Measurements from ENCODE around the gene RIPK4.
"Not testable (repeated sequence)": the region's sequence is repeated elsewhere in the genome, so short reads cannot be mapped to it uniquely, and the experiment has no call there.

RIPK4 gene

DNA sequence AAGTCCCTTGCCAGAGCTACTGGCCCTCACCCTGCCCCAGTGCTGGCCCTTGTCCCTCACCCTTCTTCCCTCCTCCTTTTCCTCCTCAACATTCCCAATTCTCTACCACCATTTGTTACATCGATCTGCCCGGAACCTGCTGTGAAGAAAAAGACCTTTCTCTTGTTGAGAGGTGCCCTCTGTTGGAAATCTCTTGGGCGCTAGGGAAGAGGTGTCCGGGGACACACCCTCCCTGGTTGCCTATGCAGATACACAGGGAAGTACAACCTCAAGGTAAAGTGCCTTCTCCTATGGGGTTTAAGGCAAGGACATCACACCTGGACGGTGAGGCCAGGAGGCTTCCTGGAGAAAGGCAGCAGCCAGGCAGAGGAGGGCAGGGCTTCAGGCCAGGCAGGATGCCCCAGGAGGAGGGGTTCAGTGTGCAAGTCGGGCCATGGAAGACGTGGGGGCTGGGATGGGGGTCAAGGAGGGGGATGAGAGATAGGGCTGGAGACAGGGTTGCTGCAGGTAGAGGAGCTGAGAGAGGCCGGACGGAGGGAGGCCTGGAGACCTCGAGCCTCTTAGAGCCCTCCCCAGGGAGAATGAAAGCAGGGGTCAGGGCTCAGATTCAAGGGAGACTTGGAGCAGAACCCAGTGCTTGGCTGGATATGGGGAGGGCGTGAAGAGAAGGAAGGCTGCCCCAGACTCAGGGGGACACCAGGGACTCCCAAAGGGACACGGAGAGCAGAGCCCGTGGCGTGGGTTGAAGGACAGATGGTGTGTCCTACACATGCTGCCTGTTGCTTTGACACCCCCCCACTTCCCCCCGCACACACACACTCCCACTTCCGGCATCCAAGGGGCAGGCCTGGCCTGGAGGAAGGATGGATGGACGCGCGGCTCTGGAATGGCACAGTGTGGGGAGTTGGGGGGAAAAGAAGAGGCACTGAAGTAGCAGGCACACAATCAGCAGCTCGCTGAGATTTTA, 44.5 kb downstream of the RIPK4 start:
- Mint-ChIP-seq H3K9me3 (no peaks in the 10 kb centered on the region), H3K4me1 (ENCODE audit: low read depth) (no peaks in the 10 kb centered on the region), H3K27me3 (ENCODE audit: low read depth) (peaks cover 18% of the 10 kb centered on the region), H3K27ac (no peak overlapping the region), H3K4me3 (no peak overlapping the region), H3K36me3 (ENCODE audit: low read depth) (no peaks in the 10 kb centered on the region)
- DNase-seq (ENCODE audit: low spot score) = no peak

DNA sequence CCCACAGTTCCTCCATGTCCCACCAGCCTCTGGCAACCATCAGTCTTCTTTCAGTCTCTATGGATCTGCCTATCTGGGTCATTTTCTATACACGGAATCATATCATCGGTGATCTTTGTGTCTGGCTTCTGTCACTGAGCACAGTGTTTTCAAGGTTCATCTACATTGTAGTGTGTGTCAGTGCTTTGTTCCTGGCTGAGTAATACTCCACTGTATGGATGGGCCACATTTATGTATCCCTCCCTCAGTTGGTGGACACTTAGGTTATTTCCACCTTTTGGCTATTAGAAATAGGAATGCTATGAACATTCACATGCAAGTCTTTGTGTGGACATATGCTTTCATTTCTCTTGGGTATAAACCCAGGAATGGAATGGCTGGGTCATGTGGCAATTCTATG, 46.6 kb downstream of the RIPK4 start:
- DNase-seq (ENCODE audit: low spot score) = no peak
- Mint-ChIP-seq H3K4me1 (ENCODE audit: low read depth) (no peaks in the 10 kb centered on the region), H3K4me3 (no peak overlapping the region), H3K27ac (no peak overlapping the region), H3K36me3 (ENCODE audit: low read depth) (no peaks in the 10 kb centered on the region), H3K27me3 (ENCODE audit: low read depth) (peaks cover 4% of the 10 kb centered on the region), H3K9me3 (no peaks in the 10 kb centered on the region)

DNA sequence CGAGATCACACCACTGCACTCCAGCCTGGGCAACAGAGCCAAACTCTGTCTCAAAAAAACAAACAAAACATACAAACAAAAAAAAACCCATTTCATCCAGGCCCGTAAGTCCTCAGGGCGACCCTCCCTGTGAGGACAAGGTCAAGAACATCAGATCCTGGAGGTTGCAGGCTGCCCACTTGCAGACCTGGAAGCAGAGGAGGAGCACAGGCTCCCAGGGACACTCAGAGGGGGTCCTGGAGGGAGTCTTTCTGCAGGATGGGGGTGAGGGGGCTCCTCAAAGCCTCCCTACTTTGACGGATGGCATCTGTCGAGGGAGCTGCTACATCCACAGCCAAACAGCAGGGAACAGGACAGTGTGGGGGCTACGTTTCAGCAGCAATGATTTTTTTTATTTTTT, 47.2 kb downstream of the RIPK4 start:
- no peak overlapping the region for H3K27ac Mint-ChIP-seq

DNA sequence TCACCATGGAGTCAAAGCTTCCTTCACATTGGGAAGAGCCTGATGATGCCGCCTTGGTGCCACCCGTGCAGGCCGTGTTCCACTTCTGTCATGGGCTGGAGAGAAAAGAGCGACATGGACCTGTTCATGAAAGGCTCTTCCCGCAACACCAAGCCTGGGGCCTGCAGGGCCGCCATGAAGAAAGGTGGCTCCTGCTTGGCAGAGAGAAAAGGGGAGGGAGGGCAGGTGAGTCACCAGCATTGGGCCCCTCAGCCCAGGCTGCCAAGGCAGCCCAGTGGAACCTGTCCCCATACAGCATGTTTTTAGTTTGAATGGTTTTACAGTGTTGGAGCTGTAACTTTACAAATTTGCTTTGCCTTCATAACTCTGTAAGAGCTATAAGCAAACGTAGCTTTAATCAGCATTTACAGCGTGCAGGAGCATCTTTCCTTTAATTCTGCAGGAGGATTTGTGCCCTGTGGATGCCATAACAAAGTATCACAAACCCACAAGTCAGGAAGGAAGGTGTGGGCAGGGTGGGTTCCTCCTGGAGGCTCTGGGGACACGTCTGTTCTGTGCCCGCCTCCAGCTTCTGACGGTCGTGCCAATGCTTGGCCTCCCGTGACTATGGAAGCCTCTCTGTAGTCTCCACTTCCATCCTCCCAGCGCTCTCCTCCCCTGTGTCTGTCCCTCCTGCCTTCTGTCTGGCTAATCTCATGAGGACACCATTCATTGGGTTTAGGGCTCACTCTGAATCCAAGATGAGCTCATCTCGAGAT, 49.1 kb downstream of the RIPK4 start:
- no peak for DNase-seq (ENCODE audit: low spot score)
- Mint-ChIP-seq H3K27ac (no peak overlapping the region), H3K36me3 (ENCODE audit: low read depth) (no peaks in the 10 kb centered on the region), H3K4me3 (no peak overlapping the region), H3K27me3 (ENCODE audit: low read depth) (peaks cover 17% of the 10 kb centered on the region), H3K4me1 (ENCODE audit: low read depth) (no peaks in the 10 kb centered on the region), H3K9me3 (no peaks in the 10 kb centered on the region)

More for the DNA sequence above, 47.2 kb downstream of the RIPK4 start:
- H3K9me3 Mint-ChIP-seq = no peaks in the 10 kb centered on the region
- H3K36me3 Mint-ChIP-seq (ENCODE audit: low read depth) = no peaks in the 10 kb centered on the region
- no peak for DNase-seq (ENCODE audit: low spot score)
- peaks cover 6% of the 10 kb centered on the region for H3K27me3 Mint-ChIP-seq (ENCODE audit: low read depth)
- no peaks in the 10 kb centered on the region for H3K4me1 Mint-ChIP-seq (ENCODE audit: low read depth)
- H3K4me3 Mint-ChIP-seq = no peak overlapping the region

DNA sequence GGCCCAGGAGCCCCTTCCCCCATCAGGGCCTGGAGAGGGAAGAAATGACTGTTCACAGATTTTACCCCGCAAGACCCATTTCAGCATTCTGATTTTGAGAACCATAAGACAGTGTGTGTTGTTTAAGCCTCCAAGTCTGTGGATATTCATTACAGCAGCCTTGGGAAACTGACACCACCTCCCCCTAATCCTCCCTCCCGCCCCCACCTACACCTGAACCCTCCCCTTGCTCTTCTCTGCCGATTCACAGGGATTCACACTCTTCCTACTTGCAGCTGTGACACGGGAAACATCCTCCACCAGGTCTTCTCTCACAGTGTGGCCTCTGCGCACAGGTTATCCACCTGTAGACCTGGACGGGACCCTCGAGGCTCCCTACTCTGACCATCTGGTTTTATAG, 50.1 kb downstream of the RIPK4 start:
- no peak overlapping the region for H3K4me3 Mint-ChIP-seq
- H3K27ac Mint-ChIP-seq = no peak overlapping the region
- no peaks in the 10 kb centered on the region for H3K4me1 Mint-ChIP-seq (ENCODE audit: low read depth)
- no peaks in the 10 kb centered on the region for H3K9me3 Mint-ChIP-seq
- peaks cover 24% of the 10 kb centered on the region for H3K27me3 Mint-ChIP-seq (ENCODE audit: low read depth)
- no peaks in the 10 kb centered on the region for H3K36me3 Mint-ChIP-seq (ENCODE audit: low read depth)
- no peak for DNase-seq (ENCODE audit: low spot score)

DNA sequence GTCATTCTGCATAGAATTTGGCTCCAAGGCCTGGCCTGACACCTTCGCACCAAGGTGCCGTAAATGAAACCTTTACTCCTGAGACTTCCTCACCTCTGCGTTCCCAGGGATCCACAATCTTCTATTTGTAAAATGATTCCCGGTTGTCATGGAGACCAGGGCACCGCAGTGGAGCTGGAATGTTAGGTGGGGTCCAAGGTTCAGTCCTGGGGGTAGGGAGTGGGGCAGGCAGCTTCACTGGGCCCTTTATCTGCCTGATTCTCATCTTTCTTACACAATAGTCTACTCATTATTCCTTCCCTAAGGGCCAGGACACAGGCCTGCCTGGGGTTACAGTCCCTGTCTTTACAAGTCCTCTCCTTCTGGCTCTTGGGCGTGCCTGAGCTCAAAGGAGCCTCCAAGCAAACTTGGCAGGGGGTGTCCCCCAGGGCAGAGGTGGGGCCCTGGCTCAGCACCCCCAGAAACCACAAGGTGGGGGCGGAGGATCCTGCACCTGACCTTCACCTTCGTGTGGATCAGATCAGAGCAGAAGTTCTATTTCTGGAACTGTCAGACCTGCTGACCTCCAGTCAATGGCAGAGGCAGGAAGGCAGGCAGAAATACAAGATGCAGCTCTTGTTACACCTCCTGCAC, 51.1 kb downstream of the RIPK4 start:
- no peak for DNase-seq (ENCODE audit: low spot score)
- Mint-ChIP-seq H3K9me3 (no peaks in the 10 kb centered on the region), H3K4me1 (ENCODE audit: low read depth) (no peaks in the 10 kb centered on the region), H3K36me3 (ENCODE audit: low read depth) (no peaks in the 10 kb centered on the region), H3K27ac (no peak overlapping the region), H3K27me3 (ENCODE audit: low read depth) (peaks cover 31% of the 10 kb centered on the region), H3K4me3 (no peak overlapping the region)

DNA sequence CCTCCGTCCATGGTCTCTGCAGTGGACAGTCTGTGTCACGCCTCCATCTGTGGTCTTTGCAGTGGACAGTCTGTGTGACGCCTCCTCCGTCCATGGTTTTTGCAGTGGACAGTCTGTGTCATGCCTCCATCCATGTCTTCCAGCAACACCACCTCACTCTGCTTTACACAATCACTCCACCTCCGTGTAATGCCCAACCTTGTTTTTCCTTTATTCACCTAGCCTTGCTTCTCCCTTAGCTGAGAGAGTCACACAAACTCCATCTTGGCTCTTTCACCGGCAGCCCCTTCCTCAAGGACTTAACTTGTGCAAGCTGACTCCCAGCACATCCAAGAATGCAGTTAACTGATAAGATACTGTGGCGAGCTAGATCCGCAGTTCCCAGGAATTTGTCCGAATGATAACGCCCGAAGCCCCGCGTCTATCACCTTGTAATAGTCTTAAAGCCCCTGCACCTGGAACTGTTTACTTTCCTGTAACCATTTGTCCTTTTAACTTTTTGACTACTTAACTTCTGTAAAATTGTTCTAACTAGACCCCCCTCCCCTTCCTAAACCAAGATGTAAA, 52.5 kb downstream of the RIPK4 start:
- not testable (repeated sequence) for H3K4me3 Mint-ChIP-seq; H3K9me3 Mint-ChIP-seq; H3K4me1 Mint-ChIP-seq (ENCODE audit: low read depth); H3K36me3 Mint-ChIP-seq (ENCODE audit: low read depth); H3K27ac Mint-ChIP-seq; DNase-seq (ENCODE audit: low spot score)
- peaks cover 31% of the 10 kb centered on the region for H3K27me3 Mint-ChIP-seq (ENCODE audit: low read depth)

DNA sequence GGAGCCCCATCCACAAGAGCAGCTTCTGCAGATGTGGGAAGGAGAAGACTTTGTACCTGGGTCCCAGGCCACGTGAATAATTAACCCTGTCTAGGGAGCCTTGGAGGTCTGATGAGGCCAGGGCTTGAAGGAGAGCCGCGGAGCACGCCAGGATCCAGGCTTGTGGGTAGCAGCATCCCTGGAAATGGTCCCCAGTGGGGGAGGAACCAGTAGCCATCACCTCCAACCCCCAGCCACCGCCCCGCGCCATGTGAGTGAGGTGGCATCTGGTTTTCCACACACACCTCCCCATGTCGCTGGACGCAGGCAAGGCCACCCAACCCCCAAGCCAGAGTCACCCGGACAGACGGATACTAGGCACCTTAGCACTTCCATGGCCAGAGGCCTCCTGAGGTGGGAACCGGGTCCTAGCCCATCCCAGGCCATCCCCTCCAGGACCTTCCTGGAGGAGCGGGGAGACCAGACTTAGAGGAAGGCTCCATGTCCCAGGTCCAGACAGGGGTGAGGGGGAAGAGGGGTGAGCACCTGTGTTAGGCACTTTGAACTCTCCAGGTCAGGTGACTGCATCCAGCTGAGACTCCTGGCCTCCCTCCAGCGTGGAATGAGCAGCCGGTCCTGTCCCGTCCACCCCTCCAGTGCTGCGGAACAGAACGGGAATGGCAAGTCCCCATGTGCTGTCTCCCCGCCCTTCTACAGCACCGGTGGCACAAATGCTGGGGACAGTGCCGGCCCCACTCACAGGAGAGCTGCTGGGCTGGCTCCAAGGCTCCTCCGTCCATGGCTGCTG, 53.2 kb downstream of the RIPK4 start:
- H3K4me1 Mint-ChIP-seq (ENCODE audit: low read depth) = no peaks in the 10 kb centered on the region
- H3K27ac Mint-ChIP-seq = no peak overlapping the region
- H3K36me3 Mint-ChIP-seq (ENCODE audit: low read depth) = no peaks in the 10 kb centered on the region
- DNase-seq (ENCODE audit: low spot score) = no peak
- H3K9me3 Mint-ChIP-seq = no peaks in the 10 kb centered on the region
- H3K27me3 Mint-ChIP-seq (ENCODE audit: low read depth) = peaks cover 31% of the 10 kb centered on the region
- H3K4me3 Mint-ChIP-seq = no peak overlapping the region

DNA sequence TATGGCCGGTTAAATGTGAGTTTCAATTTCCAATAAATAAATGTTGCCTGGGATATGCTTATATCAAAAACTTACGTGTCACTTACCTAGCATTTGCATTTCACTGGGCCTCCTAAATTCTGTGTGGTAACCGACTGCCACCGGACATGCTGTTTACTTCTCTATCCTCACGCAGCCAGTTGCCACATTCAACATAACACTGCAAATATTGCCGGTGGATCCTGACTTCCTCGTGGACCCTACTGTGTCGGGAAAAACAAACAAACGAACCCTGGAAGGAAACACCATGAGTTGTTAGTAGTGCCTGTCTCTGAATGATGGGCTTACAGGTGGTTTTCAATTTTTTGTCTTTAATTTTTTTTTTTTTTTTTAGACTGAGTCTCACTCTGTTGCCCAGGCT, 54.1 kb downstream of the RIPK4 start:
- H3K27me3 Mint-ChIP-seq (ENCODE audit: low read depth) = peaks cover 31% of the 10 kb centered on the region
- no peaks in the 10 kb centered on the region for H3K4me1 Mint-ChIP-seq (ENCODE audit: low read depth)
- H3K4me3 Mint-ChIP-seq = no peak overlapping the region
- H3K9me3 Mint-ChIP-seq = no peaks in the 10 kb centered on the region
- no peak for DNase-seq (ENCODE audit: low spot score)
- no peaks in the 10 kb centered on the region for H3K36me3 Mint-ChIP-seq (ENCODE audit: low read depth)
- H3K27ac Mint-ChIP-seq = no peak overlapping the region

DNA sequence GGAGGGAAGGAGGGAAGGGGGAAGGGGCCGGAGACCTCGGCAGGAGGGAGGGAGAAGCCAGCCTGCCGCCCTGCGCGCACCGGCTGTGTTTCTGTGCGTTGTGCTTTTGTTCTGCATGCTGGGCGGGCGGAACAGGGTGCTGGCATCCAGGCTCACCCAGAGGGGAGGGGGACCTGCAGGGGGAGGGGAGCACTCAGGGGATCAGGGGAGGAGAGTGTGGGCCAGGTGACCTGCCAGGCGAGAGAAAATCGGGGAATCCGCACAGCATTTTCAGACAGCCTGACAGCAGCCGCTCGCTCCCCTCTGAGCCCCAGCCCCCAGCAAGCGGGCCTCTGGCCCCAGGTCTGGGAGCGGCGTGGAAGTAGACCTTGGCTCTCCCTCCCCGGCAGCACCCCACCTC, 54.7 kb downstream of the RIPK4 start:
- no peak for DNase-seq (ENCODE audit: low spot score)
- no peak overlapping the region for H3K4me3 Mint-ChIP-seq
- H3K27me3 Mint-ChIP-seq (ENCODE audit: low read depth) = peaks cover 31% of the 10 kb centered on the region
- H3K4me1 Mint-ChIP-seq (ENCODE audit: low read depth) = no peaks in the 10 kb centered on the region
- no peaks in the 10 kb centered on the region for H3K36me3 Mint-ChIP-seq (ENCODE audit: low read depth)
- H3K27ac Mint-ChIP-seq = no peak overlapping the region
- H3K9me3 Mint-ChIP-seq = no peaks in the 10 kb centered on the region

DNA sequence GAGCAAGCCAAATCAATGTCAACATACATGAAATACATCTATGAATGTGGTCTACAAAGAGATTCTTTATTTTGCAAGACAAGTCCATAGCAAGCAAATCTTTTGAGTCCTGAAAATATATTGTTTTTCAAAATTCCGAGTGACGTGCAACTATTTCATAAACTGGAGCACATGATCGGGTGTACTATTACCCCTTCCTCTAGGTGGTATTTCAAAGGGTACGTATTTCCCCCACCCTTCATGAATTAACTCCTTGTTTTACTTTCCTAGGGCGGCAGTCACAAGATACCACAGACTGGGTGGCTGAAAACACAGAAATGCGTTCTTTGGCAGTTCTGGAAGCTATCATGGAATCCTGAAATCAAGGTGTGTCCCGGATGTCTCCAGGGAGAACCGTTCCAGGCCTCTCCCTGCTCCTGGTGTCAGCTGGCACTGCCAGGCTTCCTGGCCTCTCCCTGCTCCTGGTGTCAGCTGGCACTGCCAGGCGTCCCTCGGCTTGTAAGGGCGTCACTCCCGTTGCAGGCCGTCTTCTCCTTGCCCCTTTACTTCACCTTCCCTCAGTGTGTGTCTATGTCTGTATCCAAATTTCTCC, 55.3 kb downstream of the RIPK4 start:
- Mint-ChIP-seq H3K4me1 (ENCODE audit: low read depth) (no peaks in the 10 kb centered on the region), H3K4me3 (no peak overlapping the region), H3K36me3 (ENCODE audit: low read depth) (no peaks in the 10 kb centered on the region), H3K27me3 (ENCODE audit: low read depth) (peaks cover 31% of the 10 kb centered on the region), H3K27ac (no peak overlapping the region), H3K9me3 (no peaks in the 10 kb centered on the region)
- DNase-seq (ENCODE audit: low spot score) = no peak

DNA sequence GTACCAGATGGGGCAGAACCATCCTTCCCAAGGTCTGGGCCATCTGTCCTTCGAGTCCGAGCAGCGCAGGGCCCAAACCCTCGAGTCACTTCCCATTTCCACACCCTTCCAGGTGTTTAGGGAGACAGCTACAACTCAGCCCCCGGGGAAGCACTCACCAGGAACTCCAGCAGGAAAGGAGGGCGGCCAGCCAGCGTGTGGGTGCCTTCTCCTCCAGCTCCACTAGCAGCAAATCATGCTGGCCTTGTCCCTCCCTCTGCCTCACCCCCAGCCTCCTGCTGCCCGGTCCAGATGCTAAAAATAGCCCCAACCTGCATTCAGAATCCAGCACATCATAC, 56.1 kb downstream of the RIPK4 start:
- DNase-seq (ENCODE audit: low spot score) = no peak
- H3K27ac Mint-ChIP-seq = no peak overlapping the region
- H3K27me3 Mint-ChIP-seq (ENCODE audit: low read depth) = peaks cover 30% of the 10 kb centered on the region
- H3K4me1 Mint-ChIP-seq (ENCODE audit: low read depth) = no peaks in the 10 kb centered on the region
- no peaks in the 10 kb centered on the region for H3K36me3 Mint-ChIP-seq (ENCODE audit: low read depth)
- H3K4me3 Mint-ChIP-seq = no peak overlapping the region
- H3K9me3 Mint-ChIP-seq = no peaks in the 10 kb centered on the region

All from T-helper 2 cell treated with Interferon-gamma antibody and Interleukin-4, amounts not matched to agents 5 μg/mL and 100 μg/mL, for 36 hours (primary cell).